NK-92 (cell line): ENCODE measurements around the gene SETBP1.

Experiments used
- DNase-seq: peaks from one replicate; lab custom pipeline; 2025; ENCODE audit not compliant: unreplicated experiment; lab: John Stamatoyannopoulos, UW

SETBP1 gene

DNA sequence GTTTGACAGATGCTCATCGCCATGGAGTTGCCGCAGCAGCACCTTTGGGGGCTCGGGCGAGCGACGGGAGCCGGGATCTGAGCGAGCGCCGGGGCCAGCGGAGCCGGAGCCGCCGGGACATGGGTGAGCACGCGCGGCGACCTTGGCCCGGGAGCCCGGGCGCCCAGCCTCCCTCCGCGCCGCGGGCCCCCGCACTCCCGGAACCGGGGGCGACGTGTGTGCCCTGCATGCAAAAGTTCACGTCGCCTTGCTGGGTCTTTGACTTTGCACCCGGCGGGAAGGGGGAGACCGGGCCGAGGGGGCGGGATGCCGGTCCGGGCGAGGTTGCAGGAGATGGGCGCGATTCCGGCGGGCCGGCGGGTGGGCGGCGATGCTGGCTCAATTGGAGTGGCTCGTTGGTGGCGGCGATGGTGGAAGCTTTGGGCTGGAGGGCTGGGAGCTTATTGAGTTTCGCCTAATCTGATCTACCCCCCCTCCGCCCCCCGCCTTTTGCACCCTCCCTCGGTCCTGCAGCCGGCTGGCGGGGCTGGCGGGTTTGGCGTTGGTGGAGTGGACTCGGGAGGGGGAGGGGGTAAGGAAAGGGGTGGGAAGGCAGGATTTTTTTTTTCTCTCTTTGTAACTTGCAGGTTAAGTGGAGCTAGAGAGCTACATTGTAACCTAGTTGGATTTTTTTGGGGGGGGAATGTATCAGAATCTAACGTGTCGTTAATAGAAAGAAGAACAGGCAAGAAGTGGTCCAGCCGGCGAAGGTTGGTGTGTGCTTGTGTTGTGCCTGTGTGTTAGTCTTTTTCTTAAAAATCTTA is at the start of gene SETBP1:
SETBP1 (plus strand) TSS at position 616 of the 803 bp plus-strand sequence. CDS start 20,459 bp downstream, outside the sequence.
- DNase-seq, result no peak

DNA sequence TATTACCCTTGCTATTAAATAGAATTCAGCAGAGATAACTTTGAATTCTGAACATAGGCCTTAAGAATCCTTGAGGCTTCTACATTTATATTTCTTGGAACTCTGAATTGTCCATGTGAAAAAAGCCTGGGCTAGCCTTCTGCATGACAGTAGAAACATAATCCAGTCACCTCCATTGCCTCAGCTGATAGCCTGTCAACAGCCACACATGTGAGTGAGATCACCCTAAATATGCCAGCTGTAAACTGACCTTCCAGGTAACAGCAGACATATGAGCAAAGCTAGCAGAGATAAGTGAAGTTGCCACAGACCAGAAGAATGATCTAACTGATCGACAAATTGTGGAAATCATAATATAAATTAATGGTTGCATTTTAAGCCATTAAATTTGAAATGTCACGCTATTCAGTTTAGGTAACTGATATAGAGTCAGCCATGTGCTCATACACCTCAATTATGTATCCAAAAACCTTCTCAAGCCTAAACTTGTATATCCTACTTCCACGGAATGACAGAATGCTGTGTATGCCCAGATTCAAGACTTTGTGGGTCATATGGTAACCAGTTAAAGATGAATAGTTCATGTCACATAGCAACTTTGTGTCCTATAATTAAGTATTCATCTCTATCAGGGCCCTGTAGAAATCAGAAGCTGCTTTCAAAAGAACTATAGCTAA is 48.1 kb upstream of the SETBP1 start:
- DNase-seq, result no peak

DNA sequence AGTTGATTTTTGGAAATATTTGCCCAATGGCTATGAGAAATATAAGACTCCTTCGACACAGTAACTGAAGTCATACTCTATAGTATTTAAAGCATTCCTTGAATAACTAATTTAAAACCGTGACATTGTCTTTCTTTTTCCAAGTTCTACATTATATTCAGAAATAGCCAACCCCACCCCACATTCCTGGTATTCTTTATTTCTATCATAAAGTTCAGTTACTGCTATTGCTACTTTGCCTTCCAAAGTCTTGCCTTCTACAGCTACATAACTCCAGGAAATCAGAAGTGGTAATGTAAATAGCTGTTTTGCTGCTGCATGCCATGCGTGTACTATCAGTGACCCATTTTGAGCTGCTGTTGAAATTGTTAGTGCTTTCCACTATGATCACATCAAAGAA is 45.1 kb upstream of the SETBP1 start:
- no peak for DNase-seq

DNA sequence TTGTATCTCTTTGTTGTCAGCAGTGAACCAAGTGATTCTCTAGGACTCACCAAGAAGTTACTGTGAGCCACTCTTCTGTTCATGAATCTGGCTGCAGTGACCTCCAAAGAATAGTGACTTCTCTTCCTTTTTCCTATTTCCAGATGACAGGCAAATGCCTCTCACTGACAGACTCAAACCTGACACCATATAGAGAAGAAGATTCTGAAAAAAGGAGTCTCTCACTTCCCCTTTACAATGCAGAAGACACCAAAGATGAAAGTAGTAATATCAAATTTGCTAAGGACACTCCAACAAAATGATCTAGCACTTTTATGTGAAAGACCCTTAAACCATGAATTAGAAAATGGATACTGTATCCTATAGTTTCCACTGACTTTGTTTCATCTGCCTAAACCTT is 44.4 kb upstream of the SETBP1 start:
- no peak for DNase-seq

DNA sequence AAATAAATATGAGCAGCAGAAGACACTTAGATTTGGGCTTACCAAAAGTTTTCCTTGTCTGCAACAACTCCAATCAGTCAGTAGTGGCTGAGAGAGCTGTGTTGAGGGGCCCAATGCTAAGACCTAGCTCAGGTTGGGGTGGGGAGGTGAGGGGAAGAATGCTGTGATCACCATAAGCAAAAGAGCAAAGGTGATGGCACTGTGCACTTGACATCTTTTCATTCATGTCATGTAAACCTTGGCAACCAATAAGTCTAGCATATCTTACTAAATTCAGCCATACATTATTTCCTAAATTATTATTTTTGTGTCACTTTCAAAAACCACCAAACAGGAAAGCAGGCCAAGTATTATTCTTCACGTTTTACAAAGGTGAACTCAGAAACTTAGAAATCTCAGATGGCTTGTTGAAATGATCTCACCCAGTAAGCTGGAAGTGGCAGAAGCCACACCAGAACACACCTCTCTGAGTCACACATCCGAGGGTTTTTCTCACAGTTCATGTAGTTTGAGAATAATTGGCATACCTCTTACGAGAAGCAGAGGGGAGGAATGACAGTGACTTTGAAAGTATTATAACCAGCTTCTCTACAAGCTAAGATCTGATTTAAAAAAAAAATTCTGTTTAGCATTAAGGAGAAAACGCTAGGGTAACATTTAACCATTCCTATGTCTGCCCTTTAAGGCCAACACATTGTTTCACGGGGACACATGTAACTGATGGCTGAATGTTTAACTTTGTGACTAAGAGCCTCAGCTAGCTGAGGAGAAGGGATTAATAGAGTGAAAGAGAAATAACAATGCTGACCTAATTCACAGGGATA is 43.3 kb upstream of the SETBP1 start:
- no peak for DNase-seq

DNA sequence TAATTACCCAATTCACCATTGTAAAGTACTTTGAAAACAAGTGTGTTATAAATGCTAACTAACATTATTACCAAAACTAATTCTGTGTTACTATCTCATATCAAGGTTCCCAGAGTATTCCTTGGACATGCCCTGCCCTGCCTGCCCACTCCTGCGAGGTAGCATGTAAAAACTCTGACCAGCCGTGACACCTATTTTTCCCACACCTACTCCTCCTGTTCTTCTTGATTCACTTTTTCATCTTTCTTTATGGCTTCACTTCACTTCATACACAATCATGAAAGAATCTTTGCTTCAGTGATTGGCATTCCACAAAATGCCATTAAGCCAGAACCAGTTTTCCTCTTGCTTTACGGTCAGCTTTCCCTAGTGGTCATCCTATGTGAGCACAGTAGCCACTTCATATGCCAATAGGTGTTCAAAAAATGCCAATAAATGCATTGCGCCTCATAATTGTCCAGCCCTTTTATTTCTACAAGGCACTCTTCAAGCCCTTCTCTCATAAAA is 42.6 kb upstream of the SETBP1 start:
- no peak for DNase-seq

DNA sequence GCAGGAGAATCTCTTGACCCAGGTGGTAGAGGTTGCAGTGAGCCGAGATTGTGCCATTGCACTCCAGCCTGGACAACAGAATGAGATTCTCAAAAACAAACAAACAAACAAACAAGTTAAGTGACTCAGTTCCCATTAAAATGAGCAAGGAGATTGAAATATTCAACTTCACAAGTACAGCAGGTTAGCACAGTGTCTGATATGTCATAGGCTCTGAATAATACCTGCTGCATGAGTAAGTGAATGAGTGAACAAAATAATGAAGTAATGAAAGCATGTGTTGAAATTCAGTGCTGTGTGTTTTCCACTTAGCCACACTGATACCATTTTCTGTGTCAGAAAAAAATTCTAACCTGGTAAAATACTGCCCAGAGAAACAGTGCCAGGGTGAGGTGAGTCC is 41.9 kb upstream of the SETBP1 start:
- DNase-seq, result no peak

DNA sequence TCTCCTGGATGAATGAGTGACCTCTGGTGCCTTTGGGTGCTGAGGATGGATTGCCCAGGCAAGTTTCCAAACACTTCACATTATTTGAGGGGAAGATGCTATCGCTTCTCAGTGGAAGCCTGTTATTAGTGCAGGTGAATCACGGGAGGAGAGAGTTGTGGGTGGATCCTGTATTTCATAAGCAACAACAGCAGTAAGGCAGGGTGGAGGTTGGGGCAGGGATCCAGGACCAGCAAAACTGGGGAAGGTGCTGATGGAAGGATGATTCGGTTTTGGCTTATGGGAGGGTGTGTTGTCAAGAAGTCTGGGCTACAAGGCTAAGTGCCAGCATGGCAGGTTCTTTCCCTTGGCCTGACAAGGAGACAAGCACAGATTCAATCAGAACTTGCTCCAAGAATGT is 37.7 kb upstream of the SETBP1 start:
- no peak for DNase-seq

DNA sequence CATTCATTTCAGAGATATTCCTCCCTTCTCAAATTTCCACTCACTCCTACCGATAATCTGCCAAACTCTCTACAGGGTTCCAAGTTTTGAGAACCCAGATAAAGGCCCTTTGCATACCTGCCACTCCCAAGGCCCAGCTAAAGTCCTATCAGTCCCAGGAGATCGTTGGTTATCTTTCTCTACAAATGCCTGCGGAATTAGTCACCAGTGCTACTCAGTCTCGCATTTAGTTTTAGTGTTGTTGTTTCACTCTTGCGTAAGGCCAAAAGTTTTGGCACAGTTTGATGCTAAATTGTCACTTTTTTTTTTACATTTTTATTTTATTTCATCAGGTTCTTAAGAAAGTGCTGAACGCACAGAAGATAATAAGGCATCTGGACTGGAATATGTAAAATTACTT is 29.2 kb upstream of the SETBP1 start:
- no peak for DNase-seq

DNA sequence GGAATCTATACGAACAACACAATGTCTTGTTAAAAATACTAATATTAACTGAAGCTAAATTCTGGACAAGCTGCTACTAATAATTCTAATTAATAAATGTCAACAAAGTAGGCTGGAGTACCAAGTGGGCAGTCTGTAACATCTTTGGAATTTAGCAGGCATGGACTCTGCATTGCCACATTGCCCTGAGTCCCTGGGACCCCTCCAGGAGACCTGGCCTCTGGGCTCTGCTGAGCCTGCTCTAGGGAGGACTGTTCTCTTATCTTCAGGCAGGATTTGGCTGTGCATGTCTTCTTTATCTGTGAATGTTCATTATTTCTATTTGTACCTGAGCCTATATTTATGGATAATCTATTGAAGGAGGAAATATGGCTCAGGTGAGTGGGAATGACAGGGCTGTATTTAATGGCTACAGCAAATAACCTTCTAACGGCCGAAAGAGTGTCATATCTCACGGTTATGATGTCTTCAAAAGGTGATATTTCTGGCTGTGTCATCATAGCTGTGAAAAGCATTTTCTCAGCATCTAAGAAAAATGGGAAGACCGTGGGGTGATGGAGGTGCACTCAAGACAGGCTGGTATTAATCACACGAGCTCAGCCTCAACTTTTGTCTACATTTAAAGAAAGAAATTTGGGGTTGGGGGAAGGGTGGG is 28.6 kb upstream of the SETBP1 start:
- DNase-seq, result no peak

DNA sequence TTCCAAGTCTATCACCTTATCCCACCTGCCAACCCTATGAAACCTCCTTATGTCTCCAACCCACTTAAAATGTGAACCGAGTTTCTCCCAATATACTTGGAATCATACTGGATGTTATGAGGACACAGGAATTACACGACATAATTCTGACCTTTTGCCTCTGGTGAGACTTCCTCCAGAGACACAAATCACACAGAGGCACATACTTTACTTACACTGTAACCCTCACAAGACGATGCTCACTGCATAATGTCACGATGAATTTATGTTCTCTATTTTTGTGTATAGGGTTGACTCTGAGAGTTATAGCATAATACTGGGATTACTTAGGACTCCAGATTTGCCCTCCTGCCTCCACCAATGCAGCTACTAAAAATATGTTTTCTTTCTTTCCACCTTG is 28.0 kb upstream of the SETBP1 start:
- no peak for DNase-seq

DNA sequence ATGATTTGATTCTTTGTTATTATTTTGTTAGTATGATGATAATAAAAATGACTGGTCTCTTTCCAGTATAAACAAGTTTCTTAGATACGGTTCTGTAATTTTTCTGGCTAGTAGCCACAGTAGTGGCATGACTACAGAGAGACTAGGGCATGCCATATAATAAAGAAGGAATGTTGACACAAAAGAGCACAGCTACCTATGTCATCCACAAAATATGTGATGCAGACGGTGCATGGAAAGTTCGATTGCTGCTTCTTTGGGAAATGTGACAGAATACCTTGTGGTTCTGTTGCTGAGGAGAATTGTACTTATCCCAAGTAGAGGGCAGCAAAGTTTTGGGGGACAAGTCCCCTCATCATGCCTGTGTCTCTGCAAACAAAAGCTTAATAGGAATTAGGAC is 26.1 kb upstream of the SETBP1 start:
- DNase-seq, result no peak

DNA sequence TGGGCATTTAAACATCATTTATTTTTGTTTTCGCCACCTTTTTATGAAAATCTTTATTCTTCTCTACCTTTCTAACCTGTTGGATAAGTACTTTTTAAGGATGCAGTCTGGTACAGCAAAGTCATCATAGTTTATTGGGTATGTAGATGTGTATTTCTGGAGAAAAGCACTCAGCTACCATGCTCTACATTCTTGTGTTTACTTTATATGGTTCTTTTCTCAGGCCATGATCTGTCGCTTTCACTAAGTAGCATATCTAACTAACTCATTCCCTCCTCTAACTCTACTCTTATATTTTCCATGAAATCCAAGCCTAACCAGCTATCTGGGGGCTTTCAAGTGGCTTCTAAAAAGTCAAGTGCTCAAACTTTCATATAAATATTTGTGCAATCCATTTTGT is 25.3 kb upstream of the SETBP1 start:
- DNase-seq, result no peak

DNA sequence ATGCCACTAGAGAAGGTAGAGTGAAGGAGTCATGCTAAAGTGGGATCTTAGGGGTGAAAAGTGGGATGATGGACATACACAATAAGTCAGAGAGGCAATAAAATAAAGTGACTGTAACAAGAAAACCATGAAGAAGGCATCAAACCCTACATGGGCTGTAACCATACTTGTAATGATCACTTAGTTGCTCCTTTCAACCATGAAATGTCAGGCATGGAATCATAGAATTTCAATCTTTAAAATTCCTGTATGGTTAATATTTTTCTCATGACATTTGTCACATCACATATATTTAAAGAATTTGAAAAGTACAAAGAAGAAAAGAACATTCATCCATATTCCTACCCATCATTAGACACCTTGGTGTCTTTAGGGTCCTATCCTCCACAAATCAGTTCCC is 20.9 kb upstream of the SETBP1 start:
- DNase-seq, result no peak

DNA sequence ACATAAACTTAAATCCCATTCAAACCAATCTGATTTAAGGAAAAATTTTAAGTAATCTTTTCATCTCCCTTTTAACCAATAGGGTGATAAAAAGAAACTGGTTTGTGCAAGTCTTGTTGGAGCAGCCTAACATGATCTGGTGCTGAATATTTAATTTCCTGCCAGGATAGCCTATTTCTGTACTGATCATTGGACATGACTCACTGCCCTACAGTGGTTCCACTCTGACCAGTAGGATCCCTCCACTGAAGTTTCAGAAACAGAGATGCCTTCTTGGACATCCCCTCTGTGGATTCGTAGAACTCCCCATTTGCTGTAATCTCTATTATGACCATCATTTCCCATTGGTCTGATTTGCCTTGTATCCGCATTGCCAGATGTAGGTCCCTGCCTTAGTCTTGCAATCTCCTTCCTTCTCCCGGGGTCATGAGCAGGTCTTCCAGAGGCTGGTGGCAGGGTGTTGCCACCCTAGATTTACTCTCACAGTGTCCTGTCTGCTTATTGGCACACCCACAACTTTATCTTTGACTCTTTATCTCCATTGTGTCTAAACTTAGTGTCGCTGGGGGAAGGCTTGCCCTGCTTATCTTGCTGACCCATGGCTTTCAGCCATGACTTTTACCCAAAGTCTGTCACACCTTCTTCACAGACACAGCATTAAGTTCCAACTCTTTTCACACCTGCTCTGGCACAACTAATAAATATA is 12.3 kb upstream of the SETBP1 start:
- DNase-seq, result no peak

DNA sequence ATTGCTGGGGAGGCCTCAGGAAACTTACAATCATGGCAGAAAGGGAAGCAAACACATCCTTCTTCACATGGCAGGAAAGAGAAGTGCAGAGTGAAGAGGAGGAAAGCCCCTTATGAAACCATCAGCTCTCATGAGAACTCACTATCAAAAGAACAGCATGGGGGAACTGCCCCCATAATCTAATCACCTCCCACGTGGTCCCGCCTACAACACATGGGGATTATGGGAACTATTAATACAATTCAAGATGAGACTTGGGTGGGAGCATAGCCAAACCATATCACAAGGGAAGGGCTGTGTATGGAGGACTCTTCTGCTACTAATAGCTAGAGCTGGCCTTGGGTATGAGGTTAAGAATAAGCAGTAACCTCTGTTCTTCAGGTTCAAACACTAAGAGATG is 8.8 kb upstream of the SETBP1 start:
- no peak for DNase-seq

DNA sequence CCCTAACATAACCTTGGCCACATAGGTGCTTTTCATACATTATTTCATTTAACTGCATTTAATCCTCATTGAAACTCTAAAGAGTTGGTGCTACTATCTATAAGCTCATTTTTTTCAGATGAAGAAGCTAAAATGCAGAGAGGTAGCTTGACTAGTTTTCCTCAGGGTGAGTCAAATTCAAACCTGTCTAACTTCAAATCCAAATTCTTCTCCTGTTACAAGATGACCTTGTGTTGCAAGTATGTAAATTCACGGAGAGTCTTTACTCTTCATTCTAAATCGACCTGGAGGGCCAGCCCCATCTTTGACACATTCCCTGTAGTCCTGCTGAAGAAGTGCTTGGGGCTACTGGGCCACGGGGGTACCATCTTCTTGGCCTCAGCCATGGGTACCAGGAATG is 8.2 kb upstream of the SETBP1 start:
- DNase-seq, result no peak

DNA sequence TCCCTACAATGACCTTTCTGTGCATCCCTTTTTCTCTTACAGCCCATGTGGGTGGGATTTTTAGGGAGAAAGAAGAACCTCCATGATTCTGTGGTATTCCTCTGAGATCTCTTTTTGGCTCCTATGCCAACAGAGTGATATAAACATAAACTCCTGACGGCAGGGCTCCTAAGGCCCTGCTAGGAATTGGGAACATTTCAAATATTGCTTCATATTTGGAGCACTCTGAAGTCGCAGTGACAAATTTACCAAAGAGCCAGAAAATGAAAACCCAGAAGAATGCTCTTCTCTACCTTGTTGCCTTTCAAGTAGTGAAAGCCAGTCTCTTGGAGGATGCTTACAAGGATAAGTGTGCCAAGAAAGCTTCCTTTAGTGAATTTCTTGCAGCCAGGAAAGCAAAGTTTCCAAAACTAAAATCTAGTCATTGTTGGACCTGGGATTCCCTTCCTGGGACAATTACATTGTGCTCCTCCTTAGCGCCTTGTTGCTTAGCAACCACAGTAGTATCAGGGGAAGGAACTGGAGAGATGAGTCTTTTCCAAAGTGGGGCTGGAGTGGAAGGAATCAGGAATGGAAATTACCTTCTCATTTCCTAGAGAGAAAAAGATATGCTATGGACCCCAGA is 7.3 kb upstream of the SETBP1 start:
- no peak for DNase-seq

DNA sequence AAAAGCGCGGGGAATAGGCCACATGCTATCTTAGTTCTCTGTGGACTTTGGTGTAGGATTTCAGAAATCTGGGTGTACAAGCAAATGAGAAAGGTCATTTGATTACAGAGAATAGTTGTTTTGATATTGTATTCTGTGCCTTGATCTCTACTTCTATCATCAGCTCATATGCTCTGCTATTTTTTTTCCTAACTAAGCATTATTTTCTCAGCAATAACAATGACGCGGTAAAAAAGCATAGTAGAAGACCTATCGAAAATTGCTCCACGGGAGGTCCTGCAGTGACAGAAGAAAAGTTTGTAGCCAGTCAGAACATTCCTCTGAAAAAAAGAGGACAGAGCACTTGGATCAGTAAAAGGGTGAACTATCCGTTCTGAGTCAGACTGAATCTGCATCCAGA is 2.8 kb upstream of the SETBP1 start:
- no peak for DNase-seq

DNA sequence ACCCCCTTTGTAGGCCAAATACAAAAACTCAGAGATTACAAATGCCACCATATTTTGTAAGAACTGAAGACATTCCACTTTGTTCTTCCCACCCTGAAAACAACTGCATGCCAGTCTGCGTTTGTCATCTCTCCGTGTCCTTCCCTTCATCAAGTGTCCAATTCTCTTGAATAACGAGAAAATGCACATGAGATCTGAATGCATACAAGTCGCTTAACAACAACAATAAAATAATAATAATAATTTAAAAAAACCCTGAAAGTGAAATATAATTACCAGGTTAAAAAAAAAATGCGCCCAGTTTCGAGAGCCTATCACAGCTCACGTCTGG is 2.0 kb upstream of the SETBP1 start:
- DNase-seq, result no peak
